ENCODE data around the gene HIRIP3.

Gene HIRIP3

GRCh38 chr16:29990883-29991570 is 4.4 kb downstream of the HIRIP3 start:
- peaks cover 69% of the 10 kb centered on the region for H3K36me3 ChIP-seq (replicated peaks)
- no peaks in the 10 kb centered on the region for H3K27me3 ChIP-seq (replicated peaks)
- in situ Hi-C loops (cut with HindIII; ENCODE audit: low pct_ligation_motif_present, low sequenced_read_pairs), result no loop called here

DNA sequence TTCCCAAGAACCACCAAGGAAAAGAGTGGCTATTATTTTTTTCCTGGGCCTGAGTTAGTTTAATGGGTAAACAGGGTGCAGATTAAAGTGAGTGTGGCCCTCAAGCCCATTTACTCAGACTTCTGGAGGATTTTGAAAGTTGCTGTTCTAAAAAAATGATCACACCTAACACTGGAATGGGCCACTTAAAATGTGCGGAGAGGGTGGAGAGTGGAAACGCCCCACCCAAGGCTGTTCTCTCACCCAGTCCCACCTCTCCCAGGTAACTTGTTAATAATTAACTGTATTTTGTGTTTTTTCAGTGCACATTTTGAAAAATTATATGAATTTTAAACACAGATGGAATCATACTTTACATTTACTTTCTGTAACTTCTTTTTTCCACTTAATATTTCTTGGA is 5.4 kb downstream of the HIRIP3 start:
- DNase-seq, result no peak
- H3K36me3 ChIP-seq (replicated peaks), result peaks cover 79% of the 10 kb centered on the region
- in situ Hi-C loops (cut with HindIII; ENCODE audit: low pct_ligation_motif_present, low sequenced_read_pairs), result no loop called here
- TF ChIP-seq, protein P1, sequence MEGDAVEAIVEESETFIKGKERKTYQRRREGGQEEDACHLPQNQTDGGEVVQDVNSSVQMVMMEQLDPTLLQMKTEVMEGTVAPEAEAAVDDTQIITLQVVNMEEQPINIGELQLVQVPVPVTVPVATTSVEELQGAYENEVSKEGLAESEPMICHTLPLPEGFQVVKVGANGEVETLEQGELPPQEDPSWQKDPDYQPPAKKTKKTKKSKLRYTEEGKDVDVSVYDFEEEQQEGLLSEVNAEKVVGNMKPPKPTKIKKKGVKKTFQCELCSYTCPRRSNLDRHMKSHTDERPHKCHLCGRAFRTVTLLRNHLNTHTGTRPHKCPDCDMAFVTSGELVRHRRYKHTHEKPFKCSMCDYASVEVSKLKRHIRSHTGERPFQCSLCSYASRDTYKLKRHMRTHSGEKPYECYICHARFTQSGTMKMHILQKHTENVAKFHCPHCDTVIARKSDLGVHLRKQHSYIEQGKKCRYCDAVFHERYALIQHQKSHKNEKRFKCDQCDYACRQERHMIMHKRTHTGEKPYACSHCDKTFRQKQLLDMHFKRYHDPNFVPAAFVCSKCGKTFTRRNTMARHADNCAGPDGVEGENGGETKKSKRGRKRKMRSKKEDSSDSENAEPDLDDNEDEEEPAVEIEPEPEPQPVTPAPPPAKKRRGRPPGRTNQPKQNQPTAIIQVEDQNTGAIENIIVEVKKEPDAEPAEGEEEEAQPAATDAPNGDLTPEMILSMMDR (IDR thresholded peaks at IDR 0.05; ENCODE audit: low read depth, low read length, missing control alignments), result no peak
- no peak overlapping the region for H3K27ac ChIP-seq
- H3K27me3 ChIP-seq (replicated peaks), result no peaks in the 10 kb centered on the region
- H3K4me3 ChIP-seq (ENCODE audit: low read depth, low read length), result no peak overlapping the region

More at GRCh38 chr16:29990883-29991570, 4.4 kb downstream of the HIRIP3 start:
- TF ChIP-seq, protein P1 (IDR thresholded peaks at IDR 0.05; ENCODE audit: low read depth, low read length, missing control alignments), result no peak
- H3K27ac ChIP-seq, result no peak overlapping the region
- H3K4me3 ChIP-seq (ENCODE audit: low read depth, low read length), result no peak overlapping the region
- no peak for DNase-seq

DNA sequence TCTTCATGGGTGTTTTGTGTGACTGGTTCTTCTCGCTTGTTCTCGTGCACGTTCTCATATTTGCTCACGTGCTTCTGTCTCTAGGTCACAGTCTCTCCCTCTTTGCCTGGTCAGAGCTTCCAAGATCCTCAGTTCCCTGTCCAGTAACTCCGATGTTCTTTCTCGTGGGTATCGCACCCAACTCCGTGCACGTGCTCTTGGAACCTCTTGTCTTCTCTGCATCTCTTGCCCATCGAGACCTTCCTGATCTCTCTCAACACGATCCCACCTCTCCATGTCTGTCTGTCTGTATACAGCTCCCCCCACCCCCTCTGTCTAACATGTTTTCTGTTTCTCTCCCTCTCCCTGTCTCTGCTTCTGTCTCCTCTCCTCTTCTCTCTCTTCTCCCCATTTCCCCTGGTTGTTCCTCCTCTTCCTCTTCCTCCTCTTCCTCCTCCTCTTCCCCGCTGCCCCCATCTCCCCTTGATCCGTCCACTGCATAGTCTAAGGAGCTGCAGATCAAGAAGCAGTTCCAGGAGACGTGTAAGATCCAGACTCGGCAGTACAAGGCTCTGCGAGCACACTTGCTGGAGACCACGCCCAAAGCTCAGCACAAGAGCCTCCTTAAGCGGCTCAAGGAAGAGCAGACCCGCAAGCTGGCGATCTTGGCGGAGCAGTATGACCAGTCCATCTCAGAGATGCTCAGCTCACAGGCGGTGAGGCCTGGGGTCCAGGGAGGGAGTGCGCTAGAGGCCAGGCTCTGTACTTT is 6.1 kb downstream of the HIRIP3 start:
- no peak for DNase-seq
- in situ Hi-C loops (cut with HindIII; ENCODE audit: low pct_ligation_motif_present, low sequenced_read_pairs), result no loop called here

DNA sequence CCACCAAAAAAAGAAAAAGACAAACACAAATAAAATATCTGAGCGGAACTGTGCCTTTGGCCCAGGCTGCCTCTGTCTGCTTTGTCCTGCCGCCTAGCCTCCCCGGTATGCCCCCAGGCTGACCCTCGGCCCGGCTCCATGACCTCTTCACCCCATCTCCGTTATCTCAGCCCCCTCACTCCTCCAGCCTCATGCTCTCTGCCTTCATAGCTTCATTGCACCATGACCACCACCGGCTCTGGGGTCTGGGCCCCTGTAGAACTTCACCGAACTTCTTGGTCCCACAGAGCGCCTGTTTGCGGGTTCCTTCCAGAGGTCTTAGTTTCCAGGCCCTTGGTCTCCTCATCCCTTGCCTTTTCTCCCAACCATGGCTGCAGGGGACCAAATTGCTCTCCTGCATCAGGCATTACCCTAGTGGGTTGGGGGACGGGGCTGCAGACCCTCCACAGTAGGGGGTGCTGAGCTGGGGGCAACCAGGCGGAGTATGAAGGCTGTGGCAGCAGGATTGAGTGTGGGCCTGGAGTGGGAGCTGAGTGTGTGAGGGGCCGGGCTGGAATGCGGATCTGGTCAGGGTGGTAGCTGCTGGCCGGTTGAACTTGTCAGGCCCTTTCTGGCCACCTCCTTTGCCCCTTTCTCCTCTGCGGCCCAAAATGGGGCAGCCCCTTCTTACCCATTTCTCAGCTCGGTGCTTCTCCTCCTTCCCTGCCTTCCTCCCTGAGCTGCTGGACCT is 6.9 kb downstream of the HIRIP3 start:
- peaks cover 91% of the 10 kb centered on the region for H3K36me3 ChIP-seq (replicated peaks)
- in situ Hi-C loops (cut with HindIII; ENCODE audit: low pct_ligation_motif_present, low sequenced_read_pairs), result no loop called here
- TF ChIP-seq, protein P1 (IDR thresholded peaks at IDR 0.05; ENCODE audit: low read depth, low read length, missing control alignments), result no peak

More for the DNA sequence above, 6.1 kb downstream of the HIRIP3 start:
- TF ChIP-seq, protein P1 (IDR thresholded peaks at IDR 0.05; ENCODE audit: low read depth, low read length, missing control alignments), result no peak
- Histone ChIP-seq H3K27ac (no peak overlapping the region), H3K27me3 (replicated peaks) (no peaks in the 10 kb centered on the region), H3K4me3 (ENCODE audit: low read depth, low read length) (no peak overlapping the region), H3K36me3 (replicated peaks) (peaks cover 87% of the 10 kb centered on the region)

GRCh38 chr16:29987371-29988085 is 7.9 kb downstream of the HIRIP3 start:
- no peak for DNase-seq
- in situ Hi-C loops (cut with HindIII; ENCODE audit: low pct_ligation_motif_present, low sequenced_read_pairs), result no loop called here
- Histone ChIP-seq H3K27ac (no peak overlapping the region), H3K27me3 (replicated peaks) (no peaks in the 10 kb centered on the region), H3K4me3 (ENCODE audit: low read depth, low read length) (no peak overlapping the region), H3K36me3 (replicated peaks) (peaks cover 91% of the 10 kb centered on the region)
- TF ChIP-seq, protein P1 (IDR thresholded peaks at IDR 0.05; ENCODE audit: low read depth, low read length, missing control alignments), result no peak

More for the DNA sequence above, 6.9 kb downstream of the HIRIP3 start:
- H3K27ac ChIP-seq, result no peak overlapping the region
- no peak for DNase-seq
- no peak overlapping the region for H3K4me3 ChIP-seq (ENCODE audit: low read depth, low read length)
- H3K27me3 ChIP-seq (replicated peaks), result no peaks in the 10 kb centered on the region

Data from brain microvascular endothelial cell (primary cell).